Cardiac muscle cell (in vitro differentiated cells and primary cell): ENCODE data around the gene SLC6A1. TPM values are rescaled to one million over a fixed set of nuclear protein-coding genes. Genes with fewer than 3 reads are reported as not detected.

Experiments
- DNase-seq, 2 donors: peaks; one replicate each; pipeline versions ENCODE4 v3.0.0 to v3.0.0-alpha.2; 2010 to 2017; ENCODE audit warnings: low read depth in 1 of 2, low spot score in 1 of 2
- H3K27ac ChIP-seq: fragments of 200-600 bp; sonication (generic); 2 replicates; pipeline ENCODE4 v1.5.1; 2016
- H3K27me3 ChIP-seq: fragments of 200-600 bp; sonication (generic); 2 replicates; pipeline ENCODE4 v1.6.0; 2016; ENCODE audit warnings: control low read depth
- H3K36me3 ChIP-seq: fragments of 200-600 bp; sonication (generic); 2 replicates; pipeline ENCODE4 v1.5.1; 2016; ENCODE audit warnings: control low read depth
- H3K4me1 ChIP-seq: fragments of 200-600 bp; sonication (generic); 2 replicates; pipeline ENCODE4 v1.8.1; 2017; ENCODE audit warnings: low read depth, mild to moderate bottlenecking, mixed run types
- H3K4me3 ChIP-seq: fragments of 200-600 bp; sonication (generic); 2 replicates; pipeline ENCODE4 v1.5.1; 2016; ENCODE audit warnings: mild to moderate bottlenecking
- H3K9me3 ChIP-seq: fragments of 200-600 bp; sonication (generic); 2 replicates; pipeline ENCODE4 v1.5.1; 2017; ENCODE audit warnings: low read depth, mild to moderate bottlenecking, control low read depth
- polyA plus RNA-seq: library from polyadenylated mRNA; unstranded; fragments of >200 nt; fragmentation: Nextera tagmentation; extraction: Ambion mirVana; gene quantifications from 2 replicates; pipeline ENCODE4 v1.2.1, GENCODE V29; 2016
- total RNA-seq: library from RNA; depleted of rRNA; stranded (reverse); fragments of >200 nt; gene quantifications from 2 replicates; pipeline ENCODE4 v1.2.3, GENCODE V29; 2016
- TF ChIP-seq, protein P1 (sequence below): IDR thresholded peaks from 2 replicates; pipeline ENCODE4 v1.5.1; 2012; ENCODE audit warnings: low read depth, mild to moderate bottlenecking, low read length

The SLC6A1 gene
- total and polyA plus RNA-seq, 2 experiments from 2014 or later, result not detected

DNA sequence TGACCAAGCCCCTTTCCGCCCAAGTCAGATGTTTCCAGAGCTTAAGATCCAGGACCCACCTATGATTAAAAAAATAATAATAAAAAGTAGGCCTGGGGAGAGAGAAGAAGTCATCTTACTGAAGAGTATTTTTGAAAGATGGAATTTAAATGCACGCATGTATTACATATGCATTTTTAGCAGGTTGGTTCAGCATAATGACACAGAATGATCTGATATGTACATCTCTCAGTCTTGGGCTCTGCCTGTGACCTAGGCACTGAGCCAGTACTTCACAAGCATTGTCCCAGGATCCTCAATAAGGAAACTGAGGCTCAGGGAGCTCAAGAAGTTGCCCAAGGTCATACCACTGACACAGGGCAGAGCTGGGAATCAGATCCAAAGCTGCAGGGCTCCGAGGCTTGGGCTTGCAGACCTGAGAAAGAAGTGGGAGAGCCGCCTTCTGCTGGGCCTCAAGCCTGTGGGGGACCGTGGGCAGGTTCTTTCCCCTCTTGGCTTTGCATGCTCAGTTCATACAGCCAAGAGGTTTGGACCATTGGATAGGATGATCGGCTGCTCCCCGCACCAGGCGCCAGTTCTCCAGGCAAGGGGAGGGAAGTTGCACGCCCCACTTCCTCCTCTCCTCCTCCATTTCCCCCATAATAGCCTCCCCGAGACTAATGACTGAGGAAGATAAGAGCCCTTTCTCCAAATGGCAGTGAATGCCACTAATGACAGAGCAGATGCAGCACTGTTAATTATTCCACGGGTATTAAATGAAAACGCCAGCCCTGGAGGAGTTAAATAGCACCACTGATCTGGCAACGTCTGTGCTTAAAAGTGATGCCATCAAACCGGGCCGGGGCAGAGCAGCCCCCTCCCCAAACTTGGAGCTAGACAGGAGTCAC, 6.9 kb downstream of the SLC6A1 start:
- Histone ChIP-seq H3K4me3 (no peak overlapping the region), H3K4me1 (peaks cover 2% of the 10 kb centered on the region), H3K27me3 (peaks cover 49% of the 10 kb centered on the region), H3K27ac (no peak overlapping the region), H3K9me3 (no peaks in the 10 kb centered on the region), H3K36me3 (no peaks in the 10 kb centered on the region)
- TF ChIP-seq, protein P1, sequence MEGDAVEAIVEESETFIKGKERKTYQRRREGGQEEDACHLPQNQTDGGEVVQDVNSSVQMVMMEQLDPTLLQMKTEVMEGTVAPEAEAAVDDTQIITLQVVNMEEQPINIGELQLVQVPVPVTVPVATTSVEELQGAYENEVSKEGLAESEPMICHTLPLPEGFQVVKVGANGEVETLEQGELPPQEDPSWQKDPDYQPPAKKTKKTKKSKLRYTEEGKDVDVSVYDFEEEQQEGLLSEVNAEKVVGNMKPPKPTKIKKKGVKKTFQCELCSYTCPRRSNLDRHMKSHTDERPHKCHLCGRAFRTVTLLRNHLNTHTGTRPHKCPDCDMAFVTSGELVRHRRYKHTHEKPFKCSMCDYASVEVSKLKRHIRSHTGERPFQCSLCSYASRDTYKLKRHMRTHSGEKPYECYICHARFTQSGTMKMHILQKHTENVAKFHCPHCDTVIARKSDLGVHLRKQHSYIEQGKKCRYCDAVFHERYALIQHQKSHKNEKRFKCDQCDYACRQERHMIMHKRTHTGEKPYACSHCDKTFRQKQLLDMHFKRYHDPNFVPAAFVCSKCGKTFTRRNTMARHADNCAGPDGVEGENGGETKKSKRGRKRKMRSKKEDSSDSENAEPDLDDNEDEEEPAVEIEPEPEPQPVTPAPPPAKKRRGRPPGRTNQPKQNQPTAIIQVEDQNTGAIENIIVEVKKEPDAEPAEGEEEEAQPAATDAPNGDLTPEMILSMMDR, result no peak
- DNase-seq, result no peak

DNA sequence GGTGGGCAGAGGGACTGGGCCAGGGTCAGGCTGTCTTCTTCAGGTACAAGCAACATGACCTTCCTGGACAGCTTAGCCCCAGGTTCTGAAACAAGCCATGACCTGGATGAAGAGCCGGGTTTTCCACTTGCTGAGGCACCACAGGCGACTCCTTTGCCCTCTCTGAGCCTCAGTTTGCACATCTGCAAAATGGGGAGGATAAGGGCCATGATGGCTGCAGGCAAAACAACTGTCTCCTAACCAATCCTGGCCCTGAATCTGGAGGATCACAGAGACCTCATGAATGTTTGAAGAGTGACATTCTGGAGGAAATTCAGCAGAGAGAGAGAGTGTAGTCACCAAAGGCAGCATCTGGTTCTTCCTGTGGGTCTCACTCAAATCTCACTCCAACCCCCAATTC, 8.0 kb downstream of the SLC6A1 start:
- TF ChIP-seq, protein P1, result no peak
- H3K27me3 ChIP-seq, result peaks cover 39% of the 10 kb centered on the region
- no peak overlapping the region for H3K4me3 ChIP-seq
- H3K36me3 ChIP-seq, result no peaks in the 10 kb centered on the region
- no peak overlapping the region for H3K27ac ChIP-seq
- H3K9me3 ChIP-seq, result no peaks in the 10 kb centered on the region
- no peak for DNase-seq
- H3K4me1 ChIP-seq, result peaks cover 8% of the 10 kb centered on the region

DNA sequence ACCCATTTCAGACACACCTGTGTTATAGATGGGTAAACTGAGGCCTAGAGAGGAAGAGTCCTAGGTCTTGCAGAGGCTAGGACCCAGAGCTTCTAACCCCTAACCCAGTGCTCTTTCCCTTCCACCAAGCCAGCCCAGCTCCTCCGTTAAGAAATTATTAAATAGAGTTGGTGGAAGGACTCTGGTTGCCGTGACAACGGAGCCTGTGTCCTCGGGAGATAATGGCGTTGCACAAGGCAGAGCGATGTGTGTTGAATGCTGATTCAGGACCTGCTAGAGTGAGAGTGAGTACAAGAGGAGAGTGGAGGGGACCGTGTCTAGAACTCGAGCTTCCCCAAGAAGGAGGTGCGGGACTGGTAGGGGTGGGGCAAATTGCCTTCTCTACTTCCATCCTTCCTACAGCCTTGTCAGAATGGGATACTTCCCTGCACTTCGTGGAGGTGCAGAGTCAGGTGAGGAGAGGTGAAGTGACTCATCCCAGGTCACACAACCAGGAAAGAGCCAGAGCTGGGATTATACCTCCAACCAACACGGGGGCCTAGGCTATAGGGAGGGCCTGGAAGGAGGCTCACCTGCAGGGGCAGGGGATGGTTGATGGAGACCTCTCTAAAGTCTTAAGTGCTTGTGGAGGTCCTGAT, 8.6 kb downstream of the SLC6A1 start:
- DNase-seq, result peak in 1 of 2 donors; percentile 23
- Histone ChIP-seq H3K27me3 (peaks cover 32% of the 10 kb centered on the region), H3K4me1 (peaks cover 8% of the 10 kb centered on the region), H3K36me3 (no peaks in the 10 kb centered on the region), H3K9me3 (no peaks in the 10 kb centered on the region), H3K27ac (no peak overlapping the region), H3K4me3 (no peak overlapping the region)
- TF ChIP-seq, protein P1, result no peak

DNA sequence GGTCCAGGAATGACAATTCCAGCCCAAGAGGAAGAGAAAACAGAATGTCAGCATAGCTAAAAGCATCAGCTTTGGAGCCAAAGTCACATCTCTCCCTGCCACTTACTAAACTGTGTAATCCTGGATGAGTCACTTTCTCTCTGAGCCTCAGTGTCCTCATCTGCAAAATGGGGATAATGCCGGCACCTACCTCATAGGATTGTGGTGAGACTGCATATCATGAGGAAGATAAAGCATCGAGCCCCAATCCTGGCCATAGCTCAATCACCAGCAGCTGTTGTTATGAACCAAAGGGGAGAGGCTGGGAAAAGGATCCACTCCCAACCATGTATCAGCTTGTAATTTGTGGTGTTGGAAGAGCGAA, 9.1 kb downstream of the SLC6A1 start:
- Histone ChIP-seq H3K9me3 (no peaks in the 10 kb centered on the region), H3K4me1 (peaks cover 8% of the 10 kb centered on the region), H3K27me3 (peaks cover 27% of the 10 kb centered on the region), H3K27ac (no peak overlapping the region), H3K4me3 (no peak overlapping the region), H3K36me3 (no peaks in the 10 kb centered on the region)
- TF ChIP-seq, protein P1, result no peak
- DNase-seq, result no peak

DNA sequence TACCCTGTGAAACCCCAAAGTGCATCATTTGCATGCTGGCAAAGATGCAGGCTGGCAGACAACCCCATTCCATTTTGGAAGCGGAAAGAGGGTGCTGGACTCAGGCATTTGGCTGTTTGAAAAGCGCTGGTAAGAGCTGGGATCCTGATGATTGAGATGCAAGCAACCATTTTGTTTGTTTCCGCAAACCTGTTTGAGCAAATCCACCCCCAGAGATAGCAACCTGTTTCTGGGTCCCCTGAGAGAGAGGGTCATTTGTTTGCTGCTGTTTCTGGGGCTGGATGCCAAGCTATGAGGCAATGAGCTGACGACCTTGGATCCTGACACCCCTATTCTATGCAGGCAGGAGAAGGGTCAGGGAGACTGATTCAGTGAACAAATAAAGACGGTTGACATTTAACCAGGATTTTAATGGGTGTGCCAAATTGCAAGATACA, 9.8 kb downstream of the SLC6A1 start:
- Histone ChIP-seq H3K9me3 (no peaks in the 10 kb centered on the region), H3K27ac (no peak overlapping the region), H3K36me3 (no peaks in the 10 kb centered on the region), H3K27me3 (peaks cover 20% of the 10 kb centered on the region), H3K4me3 (no peak overlapping the region), H3K4me1 (peaks cover 8% of the 10 kb centered on the region)
- no peak for DNase-seq
- TF ChIP-seq, protein P1, result no peak
